HCT116 (cell line): Measurements from ENCODE around the gene IRF2BP2. TPM values are rescaled to one million over a fixed set of nuclear protein-coding genes. Genes with fewer than 3 reads are reported as not detected.

Experiments
- ATAC-seq: fragments of 200-7000 bp; cut with Tn5 transposase; 2 replicates; pipeline ENCODE4 v1.9.1; 2020; ENCODE audit warnings: mild to moderate bottlenecking, moderate library complexity
- BruUV-seq: library from RNA; stranded (reverse); fragments of 400-500 nt; replicated peaks from 2 replicates; lab custom pipeline; 2021; lab: Mats Ljungman, UMichigan
- CTCF ChIA-PET: fragments of 300-600 bp; sonication (Branson Sonifier 250); formaldehyde crosslinking; loops from one replicate; lab custom pipeline; 2021; ENCODE audit warnings: antibody characterized with exemption; lab: Charles Lee
- POLR2A ChIA-PET: fragments of 300-600, 350-600 bp; sonication (Branson Sonifier 250); formaldehyde crosslinking; loops from one replicate; lab custom pipeline; 2021; ENCODE audit warnings: antibody characterized with exemption; lab: Charles Lee
- RAD21 ChIA-PET, 2 experiments: fragments of 300-600 bp; sonication (Branson Sonifier 250); formaldehyde crosslinking; loops; one replicate each; lab custom pipeline; 2023; ENCODE audit warnings: low total read pairs in 2 of 2; ENCODE audit not compliant: uncharacterized antibody in 2 of 2, unreplicated experiment in 2 of 2, low non-redundant PET in 1 of 2; lab: Charles Lee
- DNase-seq: peaks from one replicate; pipeline ENCODE4 v3.0.0-alpha.2; 2010; ENCODE audit warnings: low read depth, low spot score
- H2AFZ ChIP-seq: fragments of 200-600 bp; shearing (Covaris generic), sonication (generic); 2 replicates; pipeline ENCODE4 v1.6.1; 2017; ENCODE audit warnings: low read depth, mixed run types, mixed read lengths, antibody characterized with exemption, low read length; ENCODE audit not compliant: poor library complexity, severe bottlenecking
- H3K27ac ChIP-seq: 2 replicates; pipeline ENCODE4 v1.5.1; 2012; ENCODE audit warnings: low read depth, low read length
- H3K27me3 ChIP-seq: fragments of 200-600 bp; sonication (generic); 2 replicates; pipeline ENCODE4 v1.6.1; 2016; ENCODE audit warnings: mixed run types, low read length, mixed read lengths; ENCODE audit not compliant: insufficient read depth
- H3K36me3 ChIP-seq, 2 experiments: fragments of 200-500 bp in 1 of 2; fragments of 200-600 bp in 1 of 2; sonication (Bioruptor generic) in 1 of 2; sonication (generic) in 1 of 2; 2 replicates each; pipeline versions ENCODE4 v1.5.1 to v1.6.1; 2014 to 2016; ENCODE audit warnings: low read length in 2 of 2, inconsistent platforms in 1 of 2, mixed read lengths in 1 of 2, mixed run types in 1 of 2; ENCODE audit not compliant: insufficient read depth in 2 of 2, control insufficient read depth in 1 of 2
- H3K4me1 ChIP-seq, 2 experiments: fragments of 200-600 bp in 1 of 2; sonication (generic) in 1 of 2; 2 replicates each; pipeline versions ENCODE4 v1.5.1 to v1.6.1; 2012 to 2017; ENCODE audit warnings: low read length in 2 of 2, inconsistent platforms in 1 of 2, mild to moderate bottlenecking in 1 of 2, mixed read lengths in 1 of 2, mixed run types in 1 of 2, moderate library complexity in 1 of 2; ENCODE audit not compliant: insufficient read depth in 2 of 2, control insufficient read depth in 1 of 2
- H3K4me2 ChIP-seq: fragments of 200-600 bp; sonication (generic); 2 replicates; pipeline ENCODE4 v1.6.1; 2017; ENCODE audit warnings: mixed run types, low read length, mixed read lengths
- H3K4me3 ChIP-seq, 2 experiments: fragments of 200-600 bp in 1 of 2; sonication (generic) in 1 of 2; replicated peaks in 1 of 2; 2 replicates each; pipeline ENCODE4 v1.5.1; 2011 to 2016; ENCODE audit warnings: low read length in 2 of 2, control low read depth in 1 of 2, low read depth in 1 of 2, mild to moderate bottlenecking in 1 of 2, mixed read lengths in 1 of 2, mixed run types in 1 of 2
- H3K79me2 ChIP-seq: fragments of 200-600 bp; sonication (generic); 2 replicates; pipeline ENCODE4 v1.6.1; 2017; ENCODE audit warnings: mild to moderate bottlenecking, mixed run types, low read length, moderate library complexity, mixed read lengths; ENCODE audit not compliant: insufficient read depth
- H3K9ac ChIP-seq: fragments of 200-600 bp; sonication (generic); 2 replicates; pipeline ENCODE4 v1.6.1; 2016; ENCODE audit warnings: low read length, mixed read lengths
- H3K9me2 ChIP-seq: fragments of 200-600 bp; sonication (generic), shearing (Covaris generic); 2 replicates; pipeline ENCODE4 v1.6.1; 2017; ENCODE audit warnings: mixed run types, mild to moderate bottlenecking, moderate library complexity; ENCODE audit not compliant: insufficient read depth
- H3K9me3 ChIP-seq, 2 experiments: fragments of 200-500 bp in 1 of 2; fragments of 200-600 bp in 1 of 2; sonication (Bioruptor generic) in 1 of 2; sonication (generic) in 1 of 2; 2 replicates each; pipeline ENCODE4 v1.6.1; 2014 to 2017; ENCODE audit warnings: low read length in 2 of 2, mixed read lengths in 2 of 2, inconsistent platforms in 1 of 2, low read depth in 1 of 2, mild to moderate bottlenecking in 1 of 2, mixed run types in 1 of 2, moderate library complexity in 1 of 2; ENCODE audit not compliant: control insufficient read depth in 1 of 2, insufficient read depth in 1 of 2
- H4K20me1 ChIP-seq: fragments of 200-600 bp; sonication (generic), shearing (Covaris generic); 2 replicates; pipeline ENCODE4 v1.6.1; 2017; ENCODE audit warnings: mixed run types, mild to moderate bottlenecking, moderate library complexity; ENCODE audit not compliant: insufficient read depth
- ATF3 ChIP-seq: IDR thresholded peaks from 2 replicates; pipeline ENCODE4 v1.6.1; 2012
- CBX3 ChIP-seq: IDR thresholded peaks from 2 replicates; pipeline ENCODE4 v1.6.1; 2012; ENCODE audit warnings: low read depth
- CEBPB ChIP-seq: IDR thresholded peaks from 2 replicates; pipeline ENCODE4 v1.6.1; 2012; ENCODE audit warnings: low read depth
- CTCF ChIP-seq, 3 experiments: fragments of 200-600 bp in 1 of 3; sonication (generic) in 1 of 3; IDR thresholded peaks in 2 of 3; conservative IDR thresholded peaks in 1 of 3; 2 replicates each; pipeline ENCODE4 v1.5.1; 2012 to 2017; ENCODE audit warnings: low read depth in 2 of 3, low read length in 2 of 3, antibody characterized with exemption in 1 of 3, borderline replicate concordance in 1 of 3, control low read depth in 1 of 3, mild to moderate bottlenecking in 1 of 3, mixed read lengths in 1 of 3, mixed run types in 1 of 3, moderate library complexity in 1 of 3; ENCODE audit not compliant: insufficient read depth in 1 of 3
- EGR1 ChIP-seq: IDR thresholded peaks from 2 replicates; pipeline ENCODE4 v1.6.1; 2012; ENCODE audit warnings: low read depth
- ELF1 ChIP-seq: IDR thresholded peaks from 2 replicates; pipeline ENCODE4 v1.6.1; 2012; ENCODE audit warnings: low read depth, borderline replicate concordance
- EZH2 ChIP-seq: fragments of 200-600 bp; sonication (generic); IDR thresholded peaks from 2 replicates; pipeline ENCODE4 v1.6.1; 2017; ENCODE audit warnings: antibody characterized with exemption, mixed run types
- EZH2phosphoT487 ChIP-seq: fragments of 200-600 bp; IDR thresholded peaks from 2 replicates; pipeline ENCODE4 v1.6.1; 2018; ENCODE audit warnings: antibody characterized with exemption, borderline replicate concordance
- FOSL1 ChIP-seq: IDR thresholded peaks from 2 replicates; pipeline ENCODE4 v1.6.1; 2012; ENCODE audit warnings: low read depth
- JUND ChIP-seq: IDR thresholded peaks from 2 replicates; pipeline ENCODE4 v1.6.1; 2012
- POLR2AphosphoS5 ChIP-seq: IDR thresholded peaks from 2 replicates; pipeline ENCODE4 v1.6.1; 2011; ENCODE audit warnings: mild to moderate bottlenecking, low read depth, low read length, moderate library complexity
- RAD21 ChIP-seq: IDR thresholded peaks from 2 replicates; pipeline ENCODE4 v1.6.1; 2012; ENCODE audit warnings: low read depth, mild to moderate bottlenecking
- REST ChIP-seq: IDR thresholded peaks from 2 replicates; pipeline ENCODE4 v1.6.1; 2012; ENCODE audit warnings: low read depth
- SIN3A ChIP-seq: IDR thresholded peaks from 2 replicates; pipeline ENCODE4 v1.6.1; 2012; ENCODE audit warnings: low read depth
- SP1 ChIP-seq: IDR thresholded peaks from 2 replicates; pipeline ENCODE4 v1.6.1; 2012; ENCODE audit warnings: low read depth
- SRF ChIP-seq: IDR thresholded peaks from 2 replicates; pipeline ENCODE4 v1.6.1; 2012; ENCODE audit warnings: low read depth
- TCF7L2 ChIP-seq: IDR thresholded peaks from 2 replicates; pipeline ENCODE4 v1.7.0; 2011; ENCODE audit warnings: borderline replicate concordance, inconsistent platforms; ENCODE audit not compliant: insufficient read depth, insufficient read length; ENCODE audit errors: extremely low read depth
- ZBTB33 ChIP-seq: IDR thresholded peaks from 2 replicates; pipeline ENCODE4 v1.6.1; 2011; ENCODE audit warnings: mild to moderate bottlenecking, low read length, moderate library complexity; ENCODE audit not compliant: insufficient replicate concordance; ENCODE audit errors: extremely low read depth
- ZFX ChIP-seq: fragments of 450-650 bp; IDR thresholded peaks from 2 replicates; pipeline ENCODE4 v1.6.1; 2017
- ZNF274 ChIP-seq: fragments of 200-500 bp; sonication (Bioruptor generic); IDR thresholded peaks from 2 replicates; pipeline ENCODE4 v1.6.1; 2014; ENCODE audit warnings: mild to moderate bottlenecking, low read depth, low read length, inconsistent platforms
- intact Hi-C: fragments of 100-400 bp; cut with micrococcal nuclease; formaldehyde crosslinking; loops from 2 replicates; pipeline ENCODE4 v1.10.0; 2022
- total RNA-seq: library from RNA; stranded (reverse); gene quantifications from one replicate; pipeline ENCODE4 v1.2.1, GENCODE V29; 2021; ENCODE audit not compliant: unreplicated experiment

Gene IRF2BP2
- total RNA-seq, 1 experiment from 2014 or later: 61.3 TPM

GRCh38 chr1:234610666-234611224 lies 767 bp upstream of the IRF2BP2 start:
- Histone ChIP-seq H3K9me3 (no peaks in the 10 kb centered on the region), H3K4me2 (peak overlapping the region; percentile 98), H3K4me1 (peaks cover 45 to 69% of the 10 kb centered on the region in 2 experiments), H3K27ac (peak overlapping the region; percentile 89), H3K4me3 (peak overlapping the region; percentile 54 to 64), H3K9me2 (no peaks in the 10 kb centered on the region), H3K9ac (peak overlapping the region; percentile 93), H3K36me3 (peaks cover 0 to 10% of the 10 kb centered on the region in 2 experiments; a peak in 1 of 4 replicates), H3K79me2 (peaks cover 31% of the 10 kb centered on the region), H4K20me1 (no peaks in the 10 kb centered on the region), H3K27me3 (no peaks in the 10 kb centered on the region), H2AFZ (no peak overlapping the region)
- ATAC-seq (peak; percentile 77), DNase-seq (peak; percentile 82)
- CTCF ChIA-PET: interaction anchor here (1.2 to 1.8 kb wide), 2 partner anchors 111 to 472 kb away, joined by 3 to 6 read pairs; no protein-coding TSS in a partner anchor
- intact Hi-C loops: loop anchor here (1.0 to 5.0 kb wide), 4 partner anchors 111 to 372 kb away; no protein-coding TSS in a partner anchor
- BruUV-seq: no TSS peak
- POLR2A ChIA-PET: interaction anchor here (0.8 to 4.2 kb wide), 11 partner anchors 10 to 469 kb away, joined by 3 to 46 read pairs (median 6); no protein-coding TSS in a partner anchor
- RAD21 ChIA-PET: interaction anchor here (0.7 to 1.9 kb wide), 3 partner anchors 113 to 469 kb away, joined by 3 to 5 read pairs (median 3); no protein-coding TSS in a partner anchor
- TF ChIP-seq SIN3A (no peak), FOSL1 (no peak), EZH2phosphoT487 (no peak), CBX3 (no peak), CEBPB (no peak), SRF (no peak), REST (no peak), EZH2 (no peak), ELF1 (no peak), ZFX (no peak; the same call in 1 of the 2 replicates), ZNF274 (no peak), RAD21 (no peak), ZBTB33 (peak; percentile 24), ATF3 (no peak), POLR2AphosphoS5 (peak; percentile 72; the same call in 1 of the 2 replicates), TCF7L2 (peak; percentile 46), CTCF (IDR thresholded peaks at IDR 0.05 in 2 of 3, conservative IDR thresholded peaks at IDR 0.05 in 1 of 3; ENCODE audit: borderline replicate concordance in 1 of 3, insufficient read depth in 1 of 3, low read depth in 2 of 3, low read length in 2 of 3) (0 out of 6 replicates have a peak, but pooled peaks of 1 of the 3 experiments have one; percentile 11), SP1 (no peak), JUND (no peak), EGR1 (no peak)
